22Rv1 (cell line): ENCODE measurements around the gene SLC22A7.

ENCODE experiments used
- ZFX ChIP-seq: fragments of 450-650 bp; IDR thresholded peaks from 2 replicates; pipeline ENCODE4 v1.6.1; 2017; ENCODE audit warnings: antibody characterized with exemption, borderline replicate concordance
- TF ChIP-seq, protein P1 (sequence below): fragments of 450-650 bp; IDR thresholded peaks from 2 replicates; pipeline ENCODE4 v1.5.1; 2017; ENCODE audit warnings: mild to moderate bottlenecking

DNA sequence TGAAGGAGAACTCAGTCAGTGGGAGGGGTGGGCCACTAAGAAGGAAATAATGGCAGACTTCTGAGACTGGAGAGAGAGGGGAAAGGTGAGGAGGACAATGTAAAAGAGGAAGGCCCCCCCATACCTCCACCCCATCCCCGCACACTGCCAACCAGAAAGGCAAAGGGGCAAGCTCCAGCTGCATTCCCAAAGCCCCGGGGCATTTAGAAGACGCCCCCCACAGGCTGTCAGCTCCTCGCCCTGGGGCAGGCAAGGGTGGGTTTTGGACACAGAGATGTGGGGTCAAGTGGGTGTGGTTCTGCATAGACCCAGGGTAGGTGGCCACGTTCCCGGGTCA is 20.8 kb upstream of the SLC22A7 start:
- TF ChIP-seq, protein P1, sequence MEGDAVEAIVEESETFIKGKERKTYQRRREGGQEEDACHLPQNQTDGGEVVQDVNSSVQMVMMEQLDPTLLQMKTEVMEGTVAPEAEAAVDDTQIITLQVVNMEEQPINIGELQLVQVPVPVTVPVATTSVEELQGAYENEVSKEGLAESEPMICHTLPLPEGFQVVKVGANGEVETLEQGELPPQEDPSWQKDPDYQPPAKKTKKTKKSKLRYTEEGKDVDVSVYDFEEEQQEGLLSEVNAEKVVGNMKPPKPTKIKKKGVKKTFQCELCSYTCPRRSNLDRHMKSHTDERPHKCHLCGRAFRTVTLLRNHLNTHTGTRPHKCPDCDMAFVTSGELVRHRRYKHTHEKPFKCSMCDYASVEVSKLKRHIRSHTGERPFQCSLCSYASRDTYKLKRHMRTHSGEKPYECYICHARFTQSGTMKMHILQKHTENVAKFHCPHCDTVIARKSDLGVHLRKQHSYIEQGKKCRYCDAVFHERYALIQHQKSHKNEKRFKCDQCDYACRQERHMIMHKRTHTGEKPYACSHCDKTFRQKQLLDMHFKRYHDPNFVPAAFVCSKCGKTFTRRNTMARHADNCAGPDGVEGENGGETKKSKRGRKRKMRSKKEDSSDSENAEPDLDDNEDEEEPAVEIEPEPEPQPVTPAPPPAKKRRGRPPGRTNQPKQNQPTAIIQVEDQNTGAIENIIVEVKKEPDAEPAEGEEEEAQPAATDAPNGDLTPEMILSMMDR, result no peak
- TF ChIP-seq ZFX, result no peak
